ENCODE data around the gene CNTN1. TPM values are rescaled to one million over a fixed set of nuclear protein-coding genes. Genes with fewer than 3 reads are reported as not detected.

Gene CNTN1
- total and polyA plus RNA-seq, 3 donors from 2014 or later, result 12.0 to 24.1 (median 21.7) TPM

GRCh38 chr12:41051954-41052353 lies 359.7 kb downstream of the CNTN1 start:
- Histone ChIP-seq H3K36me3 (ENCODE audit: low read depth, missing control alignments) (no peaks in the 10 kb centered on the region), H3K4me3 (no peak overlapping the region), H3K9me3 (no peaks in the 10 kb centered on the region), H3K27me3 (no peaks in the 10 kb centered on the region), H3K4me1 (no peaks in the 10 kb centered on the region), H3K27ac (peak overlapping the region in 1 of 2 donors; percentile 0)
- intact Hi-C loops (cut with DNase I; ENCODE audit: low total_unique reads), result no loop called here
- WGBS, 2 donors, result 27 to 35% methylated on average over 2 of the region's 2 CpGs
- TF ChIP-seq POLR2A (IDR thresholded peaks at IDR 0.05) (no peak), CTCF (IDR thresholded peaks at IDR 0.05) (no peak)
- DNase-seq, result no peak

DNA sequence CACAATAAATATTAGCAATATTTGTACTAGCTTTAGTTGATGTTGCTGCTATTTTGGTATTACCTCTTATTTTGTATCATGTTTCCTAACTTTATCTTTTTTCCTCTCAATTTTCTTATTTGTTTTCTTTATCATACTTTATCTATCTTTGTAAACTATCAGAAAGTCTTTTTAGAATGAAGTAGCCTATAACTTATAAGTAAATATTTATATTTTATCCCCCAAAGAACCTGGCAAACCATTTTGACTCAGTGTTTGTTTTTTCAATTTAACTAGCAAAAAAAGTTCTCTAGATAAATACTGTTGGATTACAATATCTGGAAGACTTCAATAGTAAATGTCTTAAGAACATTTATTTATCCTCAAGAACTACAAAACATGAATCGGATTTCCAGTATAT lies 360.2 kb downstream of the CNTN1 start:
- H3K36me3 ChIP-seq (ENCODE audit: low read depth, missing control alignments), result no peaks in the 10 kb centered on the region
- no peaks in the 10 kb centered on the region for H3K4me1 ChIP-seq
- H3K27me3 ChIP-seq, result no peaks in the 10 kb centered on the region
- TF ChIP-seq CTCF (IDR thresholded peaks at IDR 0.05), result no peak
- TF ChIP-seq POLR2A (IDR thresholded peaks at IDR 0.05), result no peak
- intact Hi-C loops (cut with DNase I; ENCODE audit: low total_unique reads), result no loop called here
- no peak for DNase-seq
- H3K27ac ChIP-seq, result peak overlapping the region in 1 of 2 donors; percentile 0
- WGBS, 2 donors, result 57 to 59% methylated on average over 1 of the region's 1 CpG
- H3K4me3 ChIP-seq, result no peak overlapping the region
- no peaks in the 10 kb centered on the region for H3K9me3 ChIP-seq

DNA sequence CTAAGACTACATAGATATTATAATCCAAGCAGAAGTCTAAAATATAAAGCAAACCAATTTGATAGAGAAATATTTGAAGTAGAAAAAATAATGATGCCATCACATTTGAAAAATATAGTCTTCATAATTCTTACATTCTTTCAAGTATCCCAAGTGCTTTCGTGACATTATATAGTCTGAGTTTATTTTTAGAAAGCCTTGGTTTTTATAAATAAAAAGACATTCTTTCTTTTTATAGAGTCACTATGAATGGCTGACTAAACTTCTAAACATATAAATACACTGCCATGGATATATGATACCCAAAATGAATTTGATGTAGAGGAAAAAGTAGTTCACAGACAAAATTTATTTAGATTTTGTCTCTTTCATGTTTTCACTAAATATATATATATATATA lies 360.8 kb downstream of the CNTN1 start:
- Histone ChIP-seq H3K27ac (no peak overlapping the region), H3K4me3 (no peak overlapping the region), H3K36me3 (ENCODE audit: low read depth, missing control alignments) (no peaks in the 10 kb centered on the region), H3K9me3 (no peaks in the 10 kb centered on the region), H3K27me3 (no peaks in the 10 kb centered on the region), H3K4me1 (no peaks in the 10 kb centered on the region)
- DNase-seq, result no peak
- intact Hi-C loops (cut with DNase I; ENCODE audit: low total_unique reads), result no loop called here
- no peak for TF ChIP-seq POLR2A (IDR thresholded peaks at IDR 0.05)
- TF ChIP-seq CTCF (IDR thresholded peaks at IDR 0.05), result no peak
- WGBS, 2 donors, result 73 to 82% methylated on average over 1 of the region's 1 CpG

DNA sequence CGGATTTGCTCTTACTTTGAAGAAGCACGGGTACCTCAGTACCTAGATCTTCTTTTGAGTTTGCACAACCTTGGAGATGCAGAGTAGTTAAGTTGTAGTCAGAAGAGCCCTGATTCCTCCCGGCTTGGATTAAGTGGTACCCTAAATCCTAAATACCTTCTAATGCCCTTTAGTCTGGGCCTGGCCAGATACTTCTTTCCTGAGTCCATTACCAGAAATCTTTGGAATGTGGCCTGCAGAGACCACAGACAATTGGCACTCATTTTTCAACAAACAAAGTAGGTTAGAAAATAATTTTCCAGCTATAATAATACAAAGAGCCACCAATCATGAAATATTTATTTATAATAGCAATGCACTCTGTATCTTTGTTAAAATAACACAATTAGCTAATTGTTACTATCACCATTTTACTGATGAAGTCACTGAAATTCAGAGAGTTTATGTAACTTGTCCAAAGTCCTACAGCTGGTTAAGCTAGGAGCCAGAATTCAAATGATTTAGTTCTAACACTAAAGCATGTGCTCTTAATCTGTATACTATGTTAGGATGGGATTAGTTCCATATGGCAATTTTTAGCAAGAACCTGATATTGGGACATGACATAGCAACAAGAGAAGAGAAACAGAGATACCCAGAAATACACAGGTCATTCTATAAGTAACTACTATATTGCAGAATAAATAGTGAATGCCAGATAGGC lies 363.8 kb downstream of the CNTN1 start:
- H3K27ac ChIP-seq, result no peak overlapping the region
- 72 to 75% methylated on average over 3 of the region's 3 CpGs for WGBS, 2 donors
- TF ChIP-seq CTCF (IDR thresholded peaks at IDR 0.05) (no peak), POLR2A (IDR thresholded peaks at IDR 0.05) (no peak)
- H3K4me3 ChIP-seq, result no peak overlapping the region
- no peak for DNase-seq
- no peaks in the 10 kb centered on the region for H3K4me1 ChIP-seq
- no peaks in the 10 kb centered on the region for H3K27me3 ChIP-seq
- H3K9me3 ChIP-seq, result no peaks in the 10 kb centered on the region
- intact Hi-C loops (cut with DNase I; ENCODE audit: low total_unique reads), result no loop called here
- H3K36me3 ChIP-seq (ENCODE audit: low read depth, missing control alignments), result no peaks in the 10 kb centered on the region

DNA sequence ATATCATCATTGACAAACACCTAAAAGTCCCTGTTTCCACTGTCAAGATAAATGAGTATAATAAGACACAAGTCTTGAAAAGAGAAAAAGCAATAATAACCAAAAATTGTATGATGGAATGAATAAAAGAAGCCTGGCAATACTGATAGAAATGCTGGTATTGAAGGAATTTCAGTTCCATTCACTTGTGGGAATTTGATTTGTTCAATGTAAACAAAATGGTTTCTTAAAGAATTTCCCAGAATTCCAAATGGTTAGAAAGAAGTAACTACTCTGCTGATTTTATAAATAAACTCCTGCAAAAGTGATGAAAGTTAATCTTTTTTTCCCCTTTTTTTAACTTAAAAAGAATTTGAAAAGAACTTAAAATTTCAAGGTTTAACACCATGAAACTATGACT lies 366.0 kb downstream of the CNTN1 start:
- no peak for TF ChIP-seq CTCF (IDR thresholded peaks at IDR 0.05)
- no peak overlapping the region for H3K27ac ChIP-seq
- intact Hi-C loops (cut with DNase I; ENCODE audit: low total_unique reads), result no loop called here

More for the DNA sequence above, 366.0 kb downstream of the CNTN1 start:
- Histone ChIP-seq H3K36me3 (ENCODE audit: low read depth, missing control alignments) (no peaks in the 10 kb centered on the region), H3K9me3 (no peaks in the 10 kb centered on the region), H3K4me1 (no peaks in the 10 kb centered on the region), H3K4me3 (no peak overlapping the region), H3K27me3 (no peaks in the 10 kb centered on the region)
- DNase-seq, result no peak

All from testis (tissue), 3 donors.